H1 (cell line): ENCODE measurements around the gene MEF2D. TPM values are rescaled to one million over a fixed set of nuclear protein-coding genes. Genes with fewer than 3 reads are reported as not detected.

Experiments used
- E2F6 ChIP-seq: IDR thresholded peaks from 2 replicates; pipeline ENCODE4 v1.6.1; 2012; ENCODE audit warnings: inconsistent platforms
- EZH2 ChIP-seq: fragments of 200-600 bp; sonication (generic); IDR thresholded peaks from 2 replicates; pipeline ENCODE4 v1.7.1; 2012; ENCODE audit warnings: low read depth, mild to moderate bottlenecking, moderate library complexity, low read length, inconsistent platforms; ENCODE audit not compliant: severe bottlenecking
- GTF2F1 ChIP-seq: IDR thresholded peaks from 2 replicates; pipeline ENCODE4 v1.6.1; 2012; ENCODE audit warnings: low read depth, low read length, improper control_type of control experiment, borderline replicate concordance
- KDM5A ChIP-seq: fragments of 200-600 bp; IDR thresholded peaks from 2 replicates; pipeline ENCODE4 v1.7.1; 2012; ENCODE audit warnings: mild to moderate bottlenecking, low read length, inconsistent platforms, mixed read lengths
- PHF8 ChIP-seq: fragments of 200-600 bp; sonication (generic); conservative IDR thresholded peaks from 2 replicates; pipeline ENCODE4 v1.7.1; 2012; ENCODE audit warnings: low read depth, mild to moderate bottlenecking, inconsistent platforms, low read length, moderate library complexity
- RBBP5 ChIP-seq: IDR thresholded peaks from 2 replicates; pipeline ENCODE4 v1.7.1; 2012; ENCODE audit warnings: low read depth, mild to moderate bottlenecking, inconsistent platforms, low read length, moderate library complexity, borderline replicate concordance
- SP1 ChIP-seq: IDR thresholded peaks from 2 replicates; pipeline ENCODE4 v1.6.1; 2011; ENCODE audit warnings: low read depth, low read length
- SRF ChIP-seq: IDR thresholded peaks from 2 replicates; pipeline ENCODE4 v1.6.1; 2011; ENCODE audit warnings: mild to moderate bottlenecking, low read depth, low read length, moderate library complexity
- USF2 ChIP-seq: IDR thresholded peaks from 2 replicates; pipeline ENCODE4 v1.6.1; 2011; ENCODE audit warnings: low read length, improper control_type of control experiment
- polyA plus RNA-seq, 7 experiments: library from polyadenylated mRNA; depleted of rRNA in 3 of 7; stranded (reverse) in 5 of 7; unstranded in 2 of 7; fragments of >200 nt in 5 of 7; fragments of 200-250 nt in 2 of 7; gene quantifications; 1 replicate in 5 of 7; 2 replicates in 1 of 7; 4 replicates in 1 of 7; pipeline versions ENCODE4 v1.2.1 to v1.2.3, GENCODE V29; 2011 to 2013; ENCODE audit warnings: missing spikeins in 2 of 7, mixed read lengths in 2 of 7
- total RNA-seq: library from RNA; stranded (reverse); fragmentation: NEBNext Ultra II Directional; extraction: Animal tissue kit (Norgen Biotek cat#: 25700); gene quantifications from 2 replicates; pipeline ENCODE4 v1.2.1, GENCODE V29; 2021

Gene MEF2D
- total and polyA plus RNA-seq, 2 of the 8 experiments (the other 6 are each of a cell fraction or from before 2014, with no cell fraction given), result 17.3 to 20.3 TPM

GRCh38 chr1:156479093-156480015, 21.2 kb downstream of the MEF2D start (continued):
- no peak for TF ChIP-seq EZH2
- TF ChIP-seq GTF2F1, result no peak
- TF ChIP-seq USF2, result no peak
- no peak for TF ChIP-seq SRF
- no peak for TF ChIP-seq SP1
- TF ChIP-seq E2F6, result no peak
- TF ChIP-seq KDM5A, result no peak
- TF ChIP-seq PHF8, result no peak
- TF ChIP-seq RBBP5, result no peak
